ENCODE measurements around the gene FAM72A.
"Not testable (repeated sequence)": the region's sequence is repeated elsewhere in the genome, so short reads cannot be mapped to it uniquely, and the experiment has no call there.

FAM72A gene

DNA sequence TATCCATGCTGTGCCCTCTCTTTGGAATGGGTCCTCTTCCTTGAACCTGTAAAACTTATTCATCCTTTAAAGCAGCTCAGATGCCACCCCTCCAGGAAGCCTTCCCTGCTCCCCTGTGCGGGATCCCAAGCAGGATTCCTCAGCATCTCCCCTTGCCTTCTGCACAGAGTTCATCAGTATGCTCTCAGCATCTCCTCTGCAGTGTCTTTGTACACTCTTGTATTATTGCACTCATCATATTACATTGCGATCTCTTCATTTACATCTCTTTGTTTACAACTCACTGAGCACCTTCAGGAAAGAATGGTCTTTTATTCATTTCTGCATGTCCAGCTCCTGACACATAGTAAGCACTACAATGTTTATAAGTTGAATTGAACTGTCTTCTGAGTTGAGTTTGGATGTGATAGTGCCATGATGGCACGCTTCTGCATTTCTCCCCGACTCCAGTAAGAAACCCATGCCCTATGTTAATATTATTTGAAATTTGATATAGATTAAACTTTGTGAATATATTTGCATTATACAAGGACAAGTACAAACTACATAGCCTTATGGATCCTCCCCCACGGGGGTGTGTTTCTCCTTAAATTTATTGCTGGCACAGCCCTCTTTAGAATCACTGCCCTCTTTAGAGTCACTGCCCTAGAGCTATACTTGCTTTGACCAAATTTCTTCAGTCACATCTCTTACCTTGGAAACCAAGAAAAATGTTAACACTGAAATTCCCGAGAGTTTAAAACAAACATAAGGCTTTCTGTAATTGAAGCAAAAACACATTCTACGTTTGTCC is 13.2 kb upstream of the FAM72A start:
- not testable (repeated sequence) for DNase-seq (ENCODE audit: low read depth)

DNA sequence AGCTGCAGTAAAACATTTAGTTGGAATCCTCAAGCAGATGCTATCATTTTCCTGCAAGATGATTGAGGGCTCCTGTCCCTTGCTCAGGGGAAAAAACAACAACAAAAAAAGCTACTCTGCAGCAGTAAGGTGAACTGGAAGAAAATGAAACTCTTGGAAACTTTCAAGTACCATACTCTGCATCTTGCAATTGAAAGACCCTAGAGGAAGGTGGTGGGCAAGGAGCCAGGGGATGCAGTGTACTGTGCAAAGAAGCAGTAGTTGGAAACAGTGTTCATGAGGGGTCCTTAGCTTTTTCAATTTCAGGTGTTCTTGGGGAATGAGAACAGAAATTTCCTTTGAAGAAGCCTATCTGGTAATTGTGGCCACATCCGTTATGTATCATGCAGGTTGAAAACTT is 8.2 kb upstream of the FAM72A start:
- not testable (repeated sequence) for DNase-seq (ENCODE audit: low read depth)

DNA sequence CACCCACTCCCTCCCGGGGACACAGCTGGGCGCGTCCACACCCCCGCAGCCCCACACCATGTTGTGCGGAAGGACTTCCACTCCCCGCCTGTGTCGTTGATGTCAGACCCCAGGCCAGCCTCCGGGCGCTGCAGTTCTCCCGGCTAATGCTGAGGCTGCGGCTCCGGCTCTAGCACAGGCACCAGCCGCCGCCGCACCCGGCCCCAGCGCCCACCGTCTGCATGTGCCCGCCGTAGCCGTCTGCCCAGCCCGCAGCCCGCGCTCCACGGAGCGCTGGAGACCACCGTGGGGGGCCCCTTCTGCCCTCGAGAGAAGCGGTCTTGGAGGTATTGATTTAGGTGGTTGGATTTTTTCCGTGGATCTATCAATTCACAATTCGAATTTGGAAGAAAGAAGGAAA is 2.9 kb upstream of the FAM72A start:
- DNase-seq (ENCODE audit: low read depth): not testable (repeated sequence)

DNA sequence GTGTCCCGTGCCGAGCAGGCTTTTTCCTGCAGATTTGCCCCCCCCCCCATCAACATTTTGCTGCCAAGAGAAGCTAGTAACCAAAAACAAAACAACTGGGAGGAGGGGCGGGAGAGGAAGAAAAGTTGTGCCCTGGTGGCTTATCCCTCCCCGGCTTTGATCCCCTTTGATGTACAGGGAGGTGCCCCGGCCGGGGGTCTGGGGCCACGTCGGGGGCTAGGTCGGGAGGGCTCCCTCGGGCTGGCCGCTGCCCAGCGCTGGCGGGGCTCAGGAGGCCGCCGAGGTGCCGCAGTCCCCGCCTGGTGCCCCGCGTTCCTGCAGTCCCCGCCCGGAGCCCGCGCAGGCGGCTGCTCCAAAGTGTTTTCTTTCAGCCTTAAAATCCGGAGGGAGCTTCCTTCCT is 2.2 kb upstream of the FAM72A start:
- DNase-seq (ENCODE audit: low read depth): not testable (repeated sequence)

DNA sequence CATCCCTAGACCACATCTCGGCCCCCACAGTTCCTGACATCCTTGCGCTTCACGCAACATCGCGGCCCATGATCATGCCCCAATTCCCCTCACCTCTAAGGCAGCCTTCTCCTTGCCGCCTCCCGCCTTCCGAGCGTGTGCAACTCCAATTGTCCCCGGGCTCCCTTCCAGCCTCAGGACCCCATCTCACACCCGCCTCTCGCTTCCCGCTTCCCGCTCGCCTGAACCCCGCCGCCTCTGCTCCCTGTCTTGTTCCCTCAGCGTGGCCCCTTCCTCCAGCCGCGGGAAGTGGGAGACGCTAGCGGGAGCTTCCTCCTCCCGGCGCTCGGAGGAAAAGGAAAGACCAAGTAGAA is 1.5 kb upstream of the FAM72A start:
- not testable (repeated sequence) for DNase-seq (ENCODE audit: low read depth)

DNA sequence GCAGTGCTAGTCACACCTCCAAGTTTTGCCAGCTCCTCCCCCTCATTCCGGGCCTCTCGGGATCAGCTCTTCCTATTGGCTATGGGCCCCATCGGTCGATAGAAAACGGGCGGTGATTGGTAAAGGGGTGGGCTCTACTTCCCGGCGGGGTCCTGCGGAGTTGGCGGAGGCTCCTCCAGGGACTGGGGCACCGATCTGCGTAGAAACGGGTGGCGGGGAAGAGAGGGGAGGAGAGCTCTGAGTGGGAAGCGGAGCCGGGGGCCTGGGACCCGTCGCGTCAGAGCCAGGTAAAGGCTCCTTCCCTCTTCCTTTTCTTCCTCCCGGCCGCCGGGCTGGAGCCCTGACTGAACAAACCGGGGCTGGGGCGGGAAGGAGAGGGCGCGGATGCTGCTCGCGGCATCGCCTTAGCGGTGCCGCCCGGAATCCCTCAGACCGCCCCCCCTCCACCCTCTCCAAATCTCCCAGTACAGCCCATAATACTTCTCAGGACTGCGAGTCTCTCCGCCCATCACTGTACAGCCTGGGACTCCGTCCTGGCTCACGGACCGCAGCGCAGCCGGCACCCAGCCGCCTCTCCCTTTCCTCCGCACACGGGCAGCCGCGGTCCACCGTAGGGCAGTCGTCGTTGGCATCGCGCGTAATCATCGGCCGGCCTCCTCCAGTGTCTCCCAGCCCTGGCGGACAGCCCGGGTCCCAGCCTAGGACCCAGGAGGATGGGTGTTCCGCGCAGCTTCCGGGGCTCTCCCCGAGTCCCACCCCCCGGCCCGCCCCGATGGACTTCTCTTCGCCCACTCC is 922 bp upstream of the FAM72A start, which contains the start of gene SRGAP2:
SRGAP2 (plus strand) TSS at position 178 of the 795 bp plus-strand sequence. CDS start 2,430 bp downstream, outside the sequence.
- DNase-seq (ENCODE audit: low read depth): peak; percentile 2

DNA sequence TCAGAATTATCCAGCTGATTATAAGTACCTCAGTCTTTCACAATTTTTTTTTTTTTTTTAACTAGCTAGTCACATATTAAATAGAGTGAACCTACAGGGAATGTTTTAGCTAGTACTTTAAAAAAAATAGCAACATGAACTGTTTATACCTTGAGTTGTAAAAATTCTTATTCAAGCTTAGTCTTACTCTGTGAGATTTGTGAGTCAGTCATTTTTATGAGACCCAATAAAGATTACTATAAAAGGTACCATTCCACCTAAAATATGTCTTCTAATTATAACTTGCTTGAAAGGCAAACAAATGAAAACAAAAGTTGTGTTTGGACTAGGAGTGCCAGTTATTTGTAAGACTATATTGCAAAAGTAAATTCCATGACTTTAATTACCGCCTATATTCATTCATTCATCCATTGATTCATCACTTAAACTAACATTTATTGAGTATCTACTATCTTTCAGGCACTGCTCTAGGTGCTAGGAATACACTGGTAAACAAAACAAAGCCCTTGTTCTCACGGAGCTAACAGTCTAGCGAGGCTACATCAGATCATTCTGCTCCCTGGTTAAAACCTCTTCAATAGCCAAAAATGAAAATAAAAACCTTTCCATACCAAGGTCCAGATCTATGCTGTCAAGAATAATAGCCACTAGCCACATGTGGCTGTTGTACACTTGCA is 5.8 kb downstream of the FAM72A start:
- not testable (repeated sequence) for DNase-seq (ENCODE audit: low read depth)

DNA sequence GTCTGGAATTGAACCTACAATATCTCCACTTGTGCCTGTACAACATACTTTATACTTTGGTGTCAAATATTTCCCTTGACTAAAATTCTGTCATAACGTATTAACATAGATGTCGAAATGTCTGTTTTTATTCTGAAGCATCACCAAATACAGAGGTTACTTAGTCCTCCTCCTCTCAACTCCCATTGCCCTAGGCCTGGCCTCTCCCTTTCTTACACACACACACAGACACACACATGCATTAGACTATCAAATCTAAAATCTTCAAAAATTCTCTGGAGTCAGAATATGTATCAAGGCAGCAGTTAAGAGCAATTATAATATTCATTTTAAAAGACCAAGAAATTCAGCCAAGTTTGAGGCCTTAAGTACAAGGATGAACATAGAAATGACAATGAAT is 7.5 kb downstream of the FAM72A start:
- not testable (repeated sequence) for DNase-seq (ENCODE audit: low read depth)

DNA sequence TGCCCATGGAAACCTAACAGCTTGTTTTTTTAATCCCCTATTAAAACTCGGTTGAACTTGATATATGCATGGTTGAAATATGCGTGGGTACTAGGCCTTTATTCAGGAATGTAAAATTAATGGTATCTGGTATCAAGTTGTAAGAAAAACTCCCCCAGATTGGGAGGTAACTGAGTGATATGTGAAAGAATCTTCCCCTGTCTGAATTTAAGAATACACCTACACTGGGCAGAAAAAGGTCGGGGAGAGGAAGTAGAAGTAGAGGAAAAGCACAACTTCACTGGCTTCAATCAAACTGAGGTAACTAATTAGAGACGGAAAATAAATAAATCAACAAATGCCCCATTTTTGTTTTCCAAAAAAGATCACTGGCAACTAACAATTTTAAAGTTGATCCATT is 15.8 kb downstream of the FAM72A start:
- not testable (repeated sequence) for DNase-seq (ENCODE audit: low read depth)

DNA sequence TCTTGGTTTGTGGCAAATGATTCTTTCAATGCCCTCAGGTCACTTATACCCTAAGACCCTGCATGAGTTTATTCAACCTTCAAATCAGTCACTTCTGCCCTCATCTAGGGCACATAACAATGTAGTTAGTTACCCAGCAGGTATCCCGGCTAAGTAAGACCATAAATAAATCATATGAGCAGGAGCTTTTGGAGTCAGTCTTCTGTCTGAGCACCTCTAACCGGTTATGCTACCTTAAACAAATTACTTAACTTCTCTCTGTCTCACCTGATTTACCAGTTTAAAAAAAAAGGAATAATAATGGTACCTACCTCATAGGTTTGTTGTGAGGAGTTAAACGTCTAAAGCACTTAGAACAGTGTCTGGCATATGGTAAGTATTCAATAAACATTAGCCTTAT is 16.9 kb downstream of the FAM72A start:
- DNase-seq (ENCODE audit: low read depth): not testable (repeated sequence)

DNA sequence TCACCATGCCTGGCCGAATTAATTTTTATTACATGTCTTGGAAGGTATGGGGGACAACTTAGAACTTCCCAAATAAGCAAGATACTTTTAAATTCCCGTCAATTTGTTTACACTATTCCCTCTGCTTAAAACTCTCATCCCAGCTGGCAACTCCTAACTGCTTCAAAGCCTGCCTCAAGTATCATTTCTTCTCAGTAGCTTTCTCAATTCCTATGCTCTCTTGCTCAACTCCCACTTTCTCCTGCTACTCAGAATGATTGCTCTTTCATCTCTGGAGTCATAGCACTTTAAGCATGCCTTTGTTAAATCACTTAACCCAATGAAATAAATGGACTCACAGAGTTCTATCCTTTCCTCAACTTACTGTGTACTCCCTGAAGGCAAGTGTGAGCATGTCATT is 18.9 kb downstream of the FAM72A start:
- DNase-seq (ENCODE audit: low read depth): not testable (repeated sequence)

DNA sequence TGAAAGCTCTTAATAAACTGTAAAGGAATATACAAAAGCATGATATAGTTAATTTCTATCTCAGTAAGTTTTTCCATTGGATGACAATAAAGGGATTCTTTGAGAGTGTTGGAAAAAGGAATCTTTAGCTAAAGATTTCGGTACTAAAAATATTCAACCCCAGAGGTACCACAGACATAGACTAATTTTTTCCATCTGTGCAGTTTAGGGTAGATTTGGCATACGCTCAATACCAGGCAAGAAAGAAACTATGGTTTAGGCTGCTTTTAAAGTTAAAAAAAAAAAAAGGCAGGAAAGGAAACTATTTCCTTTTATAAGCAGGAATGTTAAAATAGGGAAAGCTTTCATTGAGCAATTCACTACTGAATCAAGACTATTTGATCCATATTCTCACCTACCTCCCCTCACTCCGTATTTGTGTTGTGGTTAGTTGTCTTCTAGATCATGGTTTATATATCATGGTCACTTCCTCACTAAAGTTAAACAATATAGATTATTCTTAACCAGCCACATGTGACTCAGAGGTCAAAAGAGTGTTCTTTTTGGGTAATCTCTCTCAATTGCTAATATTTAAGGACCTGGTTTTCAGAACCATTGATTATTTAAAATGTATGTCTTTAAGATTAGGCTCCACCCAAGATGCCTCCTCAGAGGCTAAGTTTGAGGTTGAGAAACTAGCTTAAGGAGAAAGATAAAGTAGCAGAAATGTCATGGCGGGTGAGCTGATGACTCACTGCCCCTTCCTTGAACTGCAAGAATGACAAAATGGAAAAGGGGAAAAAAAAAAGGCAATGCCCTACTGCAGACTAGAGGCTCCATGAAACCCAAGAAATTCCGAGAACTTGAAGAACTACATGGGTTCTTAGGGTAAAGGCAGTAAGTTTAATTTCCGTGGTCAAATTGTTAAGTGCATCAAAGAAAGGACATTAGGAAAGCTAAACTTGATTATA is 20.0 kb downstream of the FAM72A start:
- DNase-seq (ENCODE audit: low read depth): not testable (repeated sequence)

DNA sequence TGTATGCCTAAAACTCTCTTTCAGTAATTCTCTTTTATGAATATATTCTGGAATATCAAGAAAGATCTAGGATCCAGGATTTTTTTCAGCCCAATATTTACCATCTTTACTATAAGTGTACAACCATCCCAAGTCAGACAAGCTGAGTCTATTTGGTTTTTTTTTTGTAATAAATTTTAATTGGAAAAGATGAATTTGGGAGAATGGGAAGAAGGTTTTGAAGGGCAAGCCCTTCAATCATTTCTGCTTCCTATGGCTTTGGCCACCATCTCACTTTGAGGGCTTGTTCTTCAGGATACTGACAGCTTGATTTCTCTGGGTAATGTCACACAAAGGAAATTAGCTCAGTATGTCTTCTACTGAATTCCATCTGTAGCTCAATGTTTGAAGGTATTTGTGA is 23.0 kb downstream of the FAM72A start:
- not testable (repeated sequence) for DNase-seq (ENCODE audit: low read depth)

DNA sequence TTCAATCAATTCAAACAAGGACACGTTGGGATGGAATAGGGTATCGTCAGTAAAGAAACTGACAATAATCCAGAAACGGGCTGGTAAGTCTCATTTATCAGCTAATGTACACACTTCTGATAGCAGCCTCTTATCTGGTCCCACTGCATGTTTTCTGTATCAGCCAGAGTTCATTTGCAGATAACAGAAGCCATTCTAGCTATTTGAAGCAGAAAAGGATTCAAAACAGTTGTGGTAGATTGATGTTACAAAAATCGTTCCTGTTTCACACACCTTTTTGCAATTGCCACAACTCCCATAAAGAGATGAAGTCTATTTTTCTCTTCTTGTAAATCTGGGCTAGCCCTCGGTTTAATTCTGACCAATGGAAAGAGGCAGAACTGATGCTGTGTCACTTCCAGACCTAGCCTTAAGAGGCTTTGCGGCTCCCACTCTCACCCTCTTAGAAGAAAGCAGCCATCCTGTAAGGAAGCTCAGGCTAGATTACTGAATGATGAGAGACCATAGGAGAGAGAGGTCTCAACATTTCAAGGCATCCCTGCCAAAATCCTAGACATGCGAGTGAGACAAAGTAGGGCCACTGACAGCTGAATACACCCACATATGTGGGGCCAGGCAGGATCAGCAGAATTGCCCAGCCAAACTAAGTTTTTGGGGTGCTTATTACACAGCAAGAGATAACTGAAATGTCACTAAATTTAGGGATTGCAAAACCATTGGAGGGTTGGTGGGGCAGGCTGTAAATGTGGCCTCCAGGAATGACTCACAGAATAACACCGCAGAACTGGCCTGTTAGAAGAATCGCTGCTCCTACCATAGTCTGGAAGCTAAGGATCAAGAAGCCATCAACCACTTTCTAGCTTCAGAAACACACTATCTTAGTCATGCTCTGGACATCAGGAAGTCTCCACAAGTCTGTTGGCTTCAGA is 24.3 kb downstream of the FAM72A start:
- not testable (repeated sequence) for DNase-seq (ENCODE audit: low read depth)

DNA sequence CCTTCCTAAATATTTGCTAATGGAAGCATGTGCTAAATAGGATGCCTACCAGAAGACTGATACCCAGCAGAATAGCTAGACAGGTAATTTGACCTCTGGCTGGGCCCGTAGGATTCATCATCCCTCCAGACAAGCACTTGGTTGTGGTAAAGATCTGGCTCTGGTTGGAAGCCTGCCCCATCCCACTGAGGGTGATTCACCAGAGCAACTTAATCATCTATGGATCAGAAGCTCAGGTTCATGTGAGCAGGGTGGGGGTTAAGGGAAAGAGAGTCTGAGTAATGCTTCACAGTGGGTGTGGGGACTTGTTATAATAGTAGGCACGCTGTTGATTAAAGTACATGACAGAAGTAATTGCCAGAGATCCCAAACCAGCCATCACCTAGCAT is 26.5 kb downstream of the FAM72A start:
- not testable (repeated sequence) for DNase-seq (ENCODE audit: low read depth)

DNA sequence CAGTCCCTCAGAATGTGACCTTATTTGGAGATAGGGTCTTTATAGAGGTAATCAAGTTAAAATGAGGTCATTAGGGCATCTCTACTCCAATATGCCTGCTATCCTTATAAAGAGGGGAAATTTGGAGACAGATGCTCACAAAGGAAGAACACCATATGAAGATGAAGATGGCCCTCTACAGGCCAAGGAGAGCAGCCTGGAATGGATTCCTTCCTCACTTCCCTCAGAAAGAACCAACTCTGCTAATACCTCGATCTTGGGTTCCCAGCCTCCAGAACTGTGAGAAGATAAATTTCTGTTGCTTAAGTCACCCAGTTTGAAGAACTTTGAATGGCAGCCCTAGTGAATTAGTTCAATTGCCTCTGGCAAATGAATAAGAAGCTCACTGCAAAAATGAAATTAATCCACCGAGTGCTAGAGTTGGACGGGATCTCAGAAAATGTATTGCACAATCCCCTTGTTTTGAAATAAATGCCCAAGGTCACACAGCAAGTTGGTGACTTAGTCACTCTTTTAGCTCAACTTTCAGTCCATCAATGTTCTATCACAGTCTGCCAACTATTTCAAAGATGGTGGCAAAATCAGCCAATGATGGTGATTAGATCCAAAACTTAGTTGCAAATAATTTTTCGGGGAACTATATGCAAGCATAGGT is 27.1 kb downstream of the FAM72A start:
- not testable (repeated sequence) for DNase-seq (ENCODE audit: low read depth)

DNA sequence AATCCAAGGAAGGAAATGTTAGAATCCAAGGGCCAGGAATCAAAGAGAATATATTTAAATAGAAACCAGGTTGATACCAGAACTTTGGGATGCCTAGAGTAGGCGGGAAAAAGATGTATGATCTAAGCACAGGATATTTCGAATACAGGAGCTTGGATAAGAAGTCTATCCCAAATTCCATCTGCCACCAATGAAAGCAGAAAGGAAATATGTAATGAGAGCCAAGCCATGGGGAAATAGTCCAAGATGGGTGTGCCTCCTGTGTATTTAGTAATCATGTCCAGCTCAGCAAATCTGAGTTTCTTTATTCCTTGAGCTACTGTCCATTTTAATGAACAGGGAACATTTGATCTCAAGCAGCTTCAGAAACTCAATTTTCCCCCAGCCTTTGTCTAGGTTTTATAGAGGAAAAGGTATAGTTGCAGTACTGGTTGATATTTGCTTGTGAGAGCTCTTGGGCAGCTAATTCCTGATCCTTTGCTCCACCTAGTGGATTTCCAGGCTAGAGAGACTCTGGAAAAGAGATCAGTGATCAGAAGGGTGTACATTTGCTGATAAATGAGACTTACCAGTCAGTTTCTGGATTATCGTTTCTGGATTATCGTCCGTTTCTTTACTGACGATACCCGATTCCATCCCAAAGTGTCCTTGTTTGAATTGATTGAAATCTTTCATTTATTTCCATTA is 28.3 kb downstream of the FAM72A start:
- not testable (repeated sequence) for DNase-seq (ENCODE audit: low read depth)

DNA sequence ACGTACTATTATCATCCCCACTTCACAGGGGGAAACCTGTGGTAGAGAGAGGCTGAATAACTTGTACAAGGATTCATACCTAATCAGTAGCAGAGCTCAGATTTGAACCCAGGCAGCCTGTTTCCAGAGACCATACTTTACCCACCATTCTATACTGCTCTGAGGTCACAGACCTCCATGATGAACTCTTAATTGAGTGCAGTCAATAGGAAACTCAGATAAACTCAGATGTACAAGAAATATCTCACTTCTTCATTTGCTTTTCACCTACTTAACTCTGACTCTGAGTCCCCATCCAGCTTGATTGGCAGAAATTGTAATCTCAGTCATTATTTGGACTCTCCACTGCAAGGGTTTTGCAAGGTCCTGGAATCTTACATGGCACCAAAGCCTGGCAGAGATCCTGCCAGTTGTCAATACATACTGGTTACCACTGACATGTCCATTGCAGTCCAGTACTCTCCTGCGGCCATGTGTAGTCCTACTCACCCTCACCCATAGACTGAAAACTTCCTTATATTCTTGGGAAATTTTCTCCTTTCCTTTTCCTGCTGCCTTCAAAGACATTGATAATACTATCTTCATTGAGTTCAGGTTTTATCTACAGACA is 29.4 kb downstream of the FAM72A start:
- not testable (repeated sequence) for DNase-seq (ENCODE audit: low read depth)

DNA sequence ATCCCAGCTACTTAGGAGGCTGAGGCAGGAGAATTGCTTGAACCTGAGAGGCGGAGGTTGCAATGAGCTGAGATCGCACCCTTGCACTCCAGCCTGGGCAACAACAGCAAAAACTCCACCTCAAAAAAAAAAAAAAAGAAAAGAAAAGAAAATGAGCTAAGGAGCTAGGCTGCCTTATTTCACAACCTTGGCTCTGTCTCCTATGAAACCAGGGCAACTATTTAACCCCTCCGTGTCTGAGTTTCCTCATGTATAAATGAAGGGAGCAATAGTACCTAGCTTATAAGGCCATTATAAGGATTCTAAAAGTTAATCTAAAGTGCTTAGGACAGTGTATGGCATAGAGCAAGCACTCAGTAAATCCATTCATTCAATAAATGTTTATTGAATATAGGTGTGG is 32.8 kb downstream of the FAM72A start:
- DNase-seq (ENCODE audit: low read depth): not testable (repeated sequence)

Data from stimulated activated CD8-positive, alpha-beta memory T cell treated with anti-CD3 and anti-CD28 coated beads, Interleukin-12 subunit alpha, Interleukin-12 subunit beta, amount 100 ng/mL, for 1 hour (primary cell).